HepG2 (cell line): Measurements from ENCODE around the gene CDAN1. TPM values are rescaled to one million over a fixed set of nuclear protein-coding genes. Genes with fewer than 3 reads are reported as not detected.

Experiments
- ARID2 ChIP-seq: sonication (generic); formaldehyde crosslinking; IDR thresholded peaks from 2 replicates; pipeline ENCODE4 v1.8.1; 2022; ENCODE audit warnings: mild to moderate bottlenecking, missing genetic modification reagents, borderline replicate concordance
- ATF7-NPFF ChIP-seq: sonication (generic); formaldehyde crosslinking; IDR thresholded peaks from 2 replicates; pipeline ENCODE4 v1.8.1; 2023; ENCODE audit warnings: mild to moderate bottlenecking, low read depth, missing genetic modification reagents, moderate library complexity
- BATF2 ChIP-seq: sonication (generic); formaldehyde crosslinking; IDR thresholded peaks from 2 replicates; pipeline ENCODE4 v1.8.0; 2022; ENCODE audit warnings: mild to moderate bottlenecking, missing genetic modification reagents, moderate library complexity
- HCFC1 ChIP-seq: fragments of 150-350 bp; IDR thresholded peaks from 2 replicates; pipeline ENCODE4 v1.6.1; 2014; ENCODE audit warnings: low read depth, low read length
- JARID2 ChIP-seq: sonication (generic); formaldehyde crosslinking; IDR thresholded peaks from 2 replicates; pipeline ENCODE4 v1.8.1; 2023; ENCODE audit warnings: missing genetic modification reagents, inconsistent platforms; ENCODE audit not compliant: insufficient replicate concordance
- NBN ChIP-seq: fragments of 450-650 bp; conservative IDR thresholded peaks from 2 replicates; pipeline ENCODE4 v1.6.1; 2017
- NFE2L1 ChIP-seq: sonication (generic); formaldehyde crosslinking; IDR thresholded peaks from 2 replicates; pipeline ENCODE4 v1.4.0; 2020; ENCODE audit warnings: missing genetic modification reagents, mild to moderate bottlenecking, borderline replicate concordance
- NR2F2 ChIP-seq: IDR thresholded peaks from 2 replicates; pipeline ENCODE4 v1.6.1; 2012; ENCODE audit warnings: low read depth, inconsistent platforms, borderline replicate concordance
- RELA ChIP-seq: sonication (generic); formaldehyde crosslinking; IDR thresholded peaks from 2 replicates; pipeline ENCODE4 v1.4.0; 2020; ENCODE audit warnings: missing genetic modification reagents
- TAF15 ChIP-seq: fragments of 200-400 bp; formaldehyde crosslinking; IDR thresholded peaks from one replicate; pipeline ENCODE4 v1.6.1; 2018; ENCODE audit warnings: mild to moderate bottlenecking, low read depth, low read length; ENCODE audit not compliant: poor library complexity, severe bottlenecking
- UBTF ChIP-seq: sonication (generic); formaldehyde crosslinking; IDR thresholded peaks from 2 replicates; pipeline ENCODE4 v1.4.0; 2020; ENCODE audit warnings: mild to moderate bottlenecking, missing genetic modification reagents
- ZBTB8A ChIP-seq: sonication (generic); formaldehyde crosslinking; IDR thresholded peaks from 2 replicates; pipeline ENCODE4 v1.4.0; 2020; ENCODE audit warnings: mild to moderate bottlenecking, low read depth, missing genetic modification reagents, borderline replicate concordance
- ZFP36L1 ChIP-seq: sonication (generic); formaldehyde crosslinking; IDR thresholded peaks from 2 replicates; pipeline ENCODE4 v1.8.0; 2022; ENCODE audit warnings: mild to moderate bottlenecking, missing genetic modification reagents, moderate library complexity
- ZNF317 ChIP-seq: sonication (generic); formaldehyde crosslinking; IDR thresholded peaks from 2 replicates; pipeline ENCODE4 v1.5.0; 2020; ENCODE audit warnings: mild to moderate bottlenecking, missing genetic modification reagents
- ZNF451 ChIP-seq: sonication (generic); formaldehyde crosslinking; IDR thresholded peaks from 2 replicates; pipeline ENCODE4 v1.5.0; 2020; ENCODE audit warnings: mild to moderate bottlenecking, missing genetic modification reagents
- ZNF616 ChIP-seq: sonication (generic); formaldehyde crosslinking; IDR thresholded peaks from 2 replicates; pipeline ENCODE4 v1.5.0; 2020; ENCODE audit warnings: low read depth, mild to moderate bottlenecking, missing genetic modification reagents
- ZNF878 ChIP-seq: sonication (generic); formaldehyde crosslinking; IDR thresholded peaks from 2 replicates; pipeline ENCODE4 v1.8.1; 2023; ENCODE audit warnings: mild to moderate bottlenecking, missing genetic modification reagents, moderate library complexity
- ZSCAN30 ChIP-seq: sonication (generic); formaldehyde crosslinking; IDR thresholded peaks from 2 replicates; pipeline ENCODE4 v1.5.0; 2020; ENCODE audit warnings: mild to moderate bottlenecking, missing genetic modification reagents
- polyA plus RNA-seq, 8 experiments: library from polyadenylated mRNA; depleted of rRNA in 3 of 8; stranded (reverse) in 7 of 8; unstranded in 1 of 8; fragments of >200 nt; fragmentation: Illumina TruSeq in 4 of 8; extraction: Trizol in 4 of 8; gene quantifications; 2 replicates each; pipeline versions ENCODE4 v1.2.1 to v1.2.3, GENCODE V29; 2011 to 2016; ENCODE audit warnings: low read depth in 4 of 8, missing spikeins in 1 of 8, mixed read lengths in 1 of 8; ENCODE audit not compliant: insufficient read depth in 1 of 8
- total RNA-seq, 5 experiments: library from RNA; depleted of rRNA; stranded (reverse); fragments of >200 nt; fragmentation: Illumina TruSeq; extraction: Trizol; gene quantifications; 2 replicates each; pipeline ENCODE4 v1.2.3, GENCODE V29; 2016; ENCODE audit warnings: low read depth in 1 of 5
- TF ChIP-seq, protein P1 (sequence below): sonication (generic); formaldehyde crosslinking; IDR thresholded peaks from 2 replicates; pipeline ENCODE4 v1.8.0; 2022; ENCODE audit warnings: missing genetic modification reagents, mild to moderate bottlenecking, borderline replicate concordance
- TF ChIP-seq, protein P2 (sequence below): sonication (generic); formaldehyde crosslinking; IDR thresholded peaks from 2 replicates; pipeline ENCODE4 v1.5.0; 2020; ENCODE audit warnings: mild to moderate bottlenecking, low read depth, missing genetic modification reagents, borderline replicate concordance
- TF ChIP-seq, protein P3 (sequence below): sonication (generic); formaldehyde crosslinking; IDR thresholded peaks from 2 replicates; pipeline ENCODE4 v1.4.0; 2020; ENCODE audit warnings: mild to moderate bottlenecking, missing genetic modification reagents, borderline replicate concordance
- TF ChIP-seq, protein P4 (sequence below): IDR thresholded peaks from 2 replicates; pipeline ENCODE4 v1.6.1; 2018; ENCODE audit warnings: missing genetic modification reagents

CDAN1 gene
- total and polyA plus RNA-seq, 2 of the 13 experiments (the other 11 are each of a cell fraction or from before 2014, with no cell fraction given): 5.0 to 16.1 TPM

GRCh38 chr15:42736793-42737528, at the start of gene CDAN1 (continued):
- TF ChIP-seq, protein P1, sequence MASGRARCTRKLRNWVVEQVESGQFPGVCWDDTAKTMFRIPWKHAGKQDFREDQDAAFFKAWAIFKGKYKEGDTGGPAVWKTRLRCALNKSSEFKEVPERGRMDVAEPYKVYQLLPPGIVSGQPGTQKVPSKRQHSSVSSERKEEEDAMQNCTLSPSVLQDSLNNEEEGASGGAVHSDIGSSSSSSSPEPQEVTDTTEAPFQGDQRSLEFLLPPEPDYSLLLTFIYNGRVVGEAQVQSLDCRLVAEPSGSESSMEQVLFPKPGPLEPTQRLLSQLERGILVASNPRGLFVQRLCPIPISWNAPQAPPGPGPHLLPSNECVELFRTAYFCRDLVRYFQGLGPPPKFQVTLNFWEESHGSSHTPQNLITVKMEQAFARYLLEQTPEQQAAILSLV (CRISPR knock-in tag): peak; percentile 57; the same call in 1 of the 2 replicates
- TF ChIP-seq JARID2 (CRISPR knock-in tag): no peak
- TF ChIP-seq RELA (CRISPR knock-in tag): no peak
- TF ChIP-seq NR2F2: no peak
- TF ChIP-seq BATF2: no peak
- no peak for TF ChIP-seq NFE2L1
- TF ChIP-seq, protein P2, sequence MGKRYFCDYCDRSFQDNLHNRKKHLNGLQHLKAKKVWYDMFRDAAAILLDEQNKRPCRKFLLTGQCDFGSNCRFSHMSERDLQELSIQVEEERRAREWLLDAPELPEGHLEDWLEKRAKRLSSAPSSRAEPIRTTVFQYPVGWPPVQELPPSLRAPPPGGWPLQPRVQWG (CRISPR knock-in tag): no peak
- TF ChIP-seq ZSCAN30 (CRISPR knock-in tag): no peak
- no peak for TF ChIP-seq ZNF317 (CRISPR knock-in tag)
- no peak; the same call in 1 of the 2 replicates for TF ChIP-seq ZNF451
- no peak for TF ChIP-seq NBN
- TF ChIP-seq ZFP36L1 (CRISPR knock-in tag): no peak
- TF ChIP-seq TAF15: peak; percentile 1
- no peak for TF ChIP-seq ZBTB8A
- TF ChIP-seq, protein P3, sequence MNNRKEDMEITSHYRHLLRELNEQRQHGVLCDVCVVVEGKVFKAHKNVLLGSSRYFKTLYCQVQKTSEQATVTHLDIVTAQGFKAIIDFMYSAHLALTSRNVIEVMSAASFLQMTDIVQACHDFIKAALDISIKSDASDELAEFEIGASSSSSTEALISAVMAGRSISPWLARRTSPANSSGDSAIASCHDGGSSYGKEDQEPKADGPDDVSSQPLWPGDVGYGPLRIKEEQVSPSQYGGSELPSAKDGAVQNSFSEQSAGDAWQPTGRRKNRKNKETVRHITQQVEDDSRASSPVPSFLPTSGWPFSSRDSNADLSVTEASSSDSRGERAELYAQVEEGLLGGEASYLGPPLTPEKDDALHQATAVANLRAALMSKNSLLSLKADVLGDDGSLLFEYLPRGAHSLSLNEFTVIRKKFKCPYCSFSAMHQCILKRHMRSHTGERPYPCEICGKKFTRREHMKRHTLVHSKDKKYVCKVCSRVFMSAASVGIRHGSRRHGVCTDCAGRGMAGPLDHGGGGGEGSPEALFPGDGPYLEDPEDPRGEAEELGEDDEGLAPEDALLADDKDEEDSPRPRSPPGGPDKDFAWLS (CRISPR knock-in tag): no peak
- no peak for TF ChIP-seq ZNF878 (CRISPR knock-in tag)
- TF ChIP-seq, protein P4, sequence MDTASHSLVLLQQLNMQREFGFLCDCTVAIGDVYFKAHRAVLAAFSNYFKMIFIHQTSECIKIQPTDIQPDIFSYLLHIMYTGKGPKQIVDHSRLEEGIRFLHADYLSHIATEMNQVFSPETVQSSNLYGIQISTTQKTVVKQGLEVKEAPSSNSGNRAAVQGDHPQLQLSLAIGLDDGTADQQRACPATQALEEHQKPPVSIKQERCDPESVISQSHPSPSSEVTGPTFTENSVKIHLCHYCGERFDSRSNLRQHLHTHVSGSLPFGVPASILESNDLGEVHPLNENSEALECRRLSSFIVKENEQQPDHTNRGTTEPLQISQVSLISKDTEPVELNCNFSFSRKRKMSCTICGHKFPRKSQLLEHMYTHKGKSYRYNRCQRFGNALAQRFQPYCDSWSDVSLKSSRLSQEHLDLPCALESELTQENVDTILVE (CRISPR knock-in tag): 0 out of 2 replicates have a peak, but pooled peaks have one; percentile 15
- peak; percentile 94 for TF ChIP-seq UBTF
- TF ChIP-seq ZNF616: no peak
- no peak for TF ChIP-seq HCFC1
- no peak for TF ChIP-seq ARID2 (CRISPR knock-in tag)
- TF ChIP-seq ATF7-NPFF (CRISPR knock-in tag): 0 out of 2 replicates have a peak, but pooled peaks have one; percentile 16
